ENCODE data around the gene TM2D1.

- no peak for TF ChIP-seq ZNF24 (IDR thresholded peaks at IDR 0.05)
- no peak for TF ChIP-seq CTCF (IDR thresholded peaks at IDR 0.05 in 2 of 3, conservative IDR thresholded peaks at IDR 0.05 in 1 of 3; ENCODE audit: control insufficient read depth in 2 of 3, extremely low read depth in 1 of 3, insufficient read depth in 1 of 3, low read depth in 3 of 3, low read length in 3 of 3)
- TF ChIP-seq FOXK2 (IDR thresholded peaks at IDR 0.05): no peak
Observed at GRCh38 chr1:61746813-61747212, 21.9 kb upstream of the TM2D1 start.

Data from GM12878 (cell line).